HG02884 (cell line): ENCODE measurements around the gene DYNLL1.

Source experiments
- ATAC-seq: cut with Tn5 transposase; IDR thresholded peaks from one replicate; pipeline ENCODE4 v1.9.1; 2021; ENCODE audit warnings: mild to moderate bottlenecking, moderate library complexity; ENCODE audit not compliant: unreplicated experiment

The DYNLL1 gene

DNA sequence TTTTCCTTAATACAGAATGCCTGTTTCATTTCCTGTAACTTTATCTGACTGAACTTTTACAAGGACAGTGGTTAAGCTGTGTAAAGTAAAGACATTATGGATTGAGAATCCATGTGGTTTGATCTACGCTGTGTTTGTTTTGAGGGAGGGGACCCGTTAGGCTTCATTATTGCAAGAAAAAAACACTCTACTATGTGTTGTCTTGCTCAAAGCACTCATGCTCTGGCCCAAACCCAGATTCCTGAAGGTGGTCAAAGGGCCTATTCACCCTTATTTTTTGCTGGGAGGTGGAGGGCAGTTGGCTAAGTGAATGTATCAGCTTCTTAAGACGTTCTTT is 50.1 kb downstream of the DYNLL1 start:
- ATAC-seq: no peak
